Neural crest cell (in vitro differentiated cells): Measurements from ENCODE around the gene FCAMR. TPM values are rescaled to one million over a fixed set of nuclear protein-coding genes. Genes with fewer than 3 reads are reported as not detected.

Source experiments
- DNase-seq: peaks from one replicate; pipeline ENCODE4 v3.0.0; 2021; ENCODE audit warnings: low read depth, mixed read lengths, low spot score
- H3K27ac Mint-ChIP-seq: one replicate; pipeline ENCODE4 v1.8.0; 2021; ENCODE audit warnings: mild to moderate bottlenecking, mixed read lengths; ENCODE audit not compliant: unreplicated experiment
- H3K27me3 Mint-ChIP-seq: 2 replicates; pipeline ENCODE4 v1.8.0; 2021; ENCODE audit warnings: low read depth, mild to moderate bottlenecking, mixed read lengths
- H3K36me3 Mint-ChIP-seq: 2 replicates; pipeline ENCODE4 v1.8.0; 2021; ENCODE audit warnings: low read depth, mild to moderate bottlenecking, mixed read lengths
- H3K4me1 Mint-ChIP-seq: 2 replicates; pipeline ENCODE4 v1.8.0; 2021; ENCODE audit warnings: mixed read lengths
- H3K4me3 Mint-ChIP-seq: one replicate; pipeline ENCODE4 v1.8.0; 2021; ENCODE audit warnings: mild to moderate bottlenecking, mixed read lengths
- H3K9me3 Mint-ChIP-seq: 2 replicates; pipeline ENCODE4 v1.8.0; 2021; ENCODE audit warnings: mixed read lengths
- CTCF ChIP-seq: fragments of 200-600 bp; sonication (generic); conservative IDR thresholded peaks from 2 replicates; pipeline ENCODE4 v1.5.0; 2021; ENCODE audit warnings: antibody characterized with exemption, mild to moderate bottlenecking
- long read RNA-seq: library from polyadenylated mRNA; unstranded; transcript quantifications from one replicate; pipeline ENCODE4 v2.0.0, GENCODE V29; 2020
- total RNA-seq: library from RNA; stranded (reverse); gene quantifications from 2 replicates; pipeline ENCODE4 v1.2.1, GENCODE V29; 2021

The FCAMR gene
- not detected in 2 replicates for total RNA-seq
- long read RNA-seq = 0 reads

GRCh38 chr1:206970446-206970845 lies at the start of gene FCAMR:
Gene FCAMR, minus strand, starts transcription at chr1:206970460. Its CDS starts 335 bp downstream, at chr1:206970125.
- DNase-seq = no peak
- no peak for TF ChIP-seq CTCF
- Mint-ChIP-seq H3K27ac (no peak within 1 kb of the TSS), H3K4me1 (no peaks in the 10 kb centered on the region), H3K27me3 (peaks cover 33% of the 10 kb centered on the region), H3K9me3 (no peaks in the 10 kb centered on the region), H3K36me3 (no peaks in the 10 kb centered on the region), H3K4me3 (no peak within 1 kb of the TSS)

- H3K4me3 Mint-ChIP-seq = no peak overlapping the region
- DNase-seq = no peak
- no peaks in the 10 kb centered on the region for H3K9me3 Mint-ChIP-seq
- H3K27me3 Mint-ChIP-seq = no peaks in the 10 kb centered on the region
- H3K36me3 Mint-ChIP-seq = no peaks in the 10 kb centered on the region
- no peak for TF ChIP-seq CTCF
- H3K27ac Mint-ChIP-seq = no peak overlapping the region
- H3K4me1 Mint-ChIP-seq = peaks cover 27% of the 10 kb centered on the region
Measured at GRCh38 chr1:207019661-207020060, 49.4 kb upstream of the FCAMR start.

GRCh38 chr1:207019161-207019560 lies 48.9 kb upstream of the FCAMR start:
- DNase-seq = no peak
- no peak for TF ChIP-seq CTCF
- Mint-ChIP-seq H3K4me1 (peaks cover 22% of the 10 kb centered on the region), H3K4me3 (no peak overlapping the region), H3K36me3 (no peaks in the 10 kb centered on the region), H3K27ac (no peak overlapping the region), H3K9me3 (no peaks in the 10 kb centered on the region), H3K27me3 (no peaks in the 10 kb centered on the region)

DNA sequence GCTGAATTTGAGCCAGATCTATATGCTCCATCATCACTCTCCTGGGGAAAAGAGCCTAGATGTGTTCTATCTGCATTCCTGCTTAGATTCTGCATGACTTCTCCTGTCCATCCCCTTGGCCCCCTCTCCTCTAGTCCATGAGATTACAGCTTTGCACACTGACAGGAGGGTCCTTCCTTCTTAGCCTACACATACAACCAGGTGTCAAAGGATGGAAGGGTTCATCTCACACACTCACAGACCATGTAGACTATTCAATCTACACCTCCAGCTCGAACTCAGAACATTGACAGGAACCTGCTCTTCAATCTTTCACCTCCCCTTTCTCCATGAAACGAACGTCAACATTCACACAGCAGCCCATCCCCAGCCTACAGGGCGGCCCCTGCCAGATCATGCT lies 48.4 kb upstream of the FCAMR start:
- no peak for DNase-seq
- Mint-ChIP-seq H3K9me3 (no peaks in the 10 kb centered on the region), H3K27ac (no peak overlapping the region), H3K4me1 (peaks cover 19% of the 10 kb centered on the region), H3K27me3 (no peaks in the 10 kb centered on the region), H3K36me3 (no peaks in the 10 kb centered on the region), H3K4me3 (no peak overlapping the region)
- TF ChIP-seq CTCF = no peak

DNA sequence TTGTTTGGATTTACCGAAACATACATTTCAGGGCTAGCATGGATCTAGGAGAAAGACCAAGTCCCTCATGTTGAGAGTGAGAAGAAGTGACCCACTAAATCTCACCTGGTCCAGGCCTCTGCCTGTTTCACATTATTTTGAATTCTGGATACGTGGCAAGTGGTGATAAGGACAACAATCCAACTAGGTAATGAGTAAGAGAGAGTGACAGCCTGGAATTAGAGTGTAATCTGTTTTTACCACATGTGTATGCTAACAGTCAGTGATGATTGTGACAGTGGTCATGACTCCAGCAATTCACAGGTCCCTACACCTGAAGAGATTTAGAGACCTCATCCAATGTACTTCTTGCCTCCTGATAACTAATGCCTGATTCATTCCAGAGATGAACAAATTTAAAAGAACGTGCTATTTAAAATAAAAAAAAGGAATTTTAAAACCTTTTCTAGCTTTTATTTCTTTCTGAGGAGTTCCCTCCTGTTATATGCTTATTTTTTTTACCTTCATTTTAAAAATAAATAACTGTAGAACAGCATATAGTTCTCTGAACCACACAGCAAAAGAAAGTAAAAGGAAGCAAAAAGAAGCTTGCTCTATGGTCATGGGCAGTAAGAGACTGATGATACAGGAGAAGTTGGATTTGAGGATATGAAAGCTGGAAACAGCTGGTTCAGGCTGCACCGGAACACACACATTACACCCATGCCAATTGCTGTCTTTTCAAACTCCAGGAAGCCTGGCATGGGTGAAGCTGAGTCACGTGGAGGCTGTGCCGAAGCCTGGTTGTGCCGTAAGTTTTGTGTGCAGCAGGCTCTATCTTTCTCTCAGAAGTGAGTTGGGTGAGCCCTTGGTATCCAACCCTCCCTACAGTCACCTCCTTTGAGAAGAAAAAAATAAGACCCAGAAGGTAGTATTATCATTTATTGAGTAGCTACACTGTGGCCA lies 47.6 kb upstream of the FCAMR start:
- no peaks in the 10 kb centered on the region for H3K36me3 Mint-ChIP-seq
- H3K4me1 Mint-ChIP-seq = peaks cover 13% of the 10 kb centered on the region
- no peaks in the 10 kb centered on the region for H3K9me3 Mint-ChIP-seq
- no peak for DNase-seq
- no peak for TF ChIP-seq CTCF
- peaks cover 2% of the 10 kb centered on the region for H3K27me3 Mint-ChIP-seq
- H3K27ac Mint-ChIP-seq = no peak overlapping the region
- H3K4me3 Mint-ChIP-seq = no peak overlapping the region
